SH-SY5Y (cell line): ENCODE measurements around the gene COL27A1.

ENCODE experiments used
- GATA2 ChIP-seq: IDR thresholded peaks from 2 replicates; pipeline ENCODE4 v1.6.1; 2011; ENCODE audit warnings: mild to moderate bottlenecking, low read depth, low read length
- GATA3 ChIP-seq: IDR thresholded peaks from 2 replicates; pipeline ENCODE4 v1.6.1; 2011; ENCODE audit warnings: low read depth, mild to moderate bottlenecking, low read length, moderate library complexity

DNA sequence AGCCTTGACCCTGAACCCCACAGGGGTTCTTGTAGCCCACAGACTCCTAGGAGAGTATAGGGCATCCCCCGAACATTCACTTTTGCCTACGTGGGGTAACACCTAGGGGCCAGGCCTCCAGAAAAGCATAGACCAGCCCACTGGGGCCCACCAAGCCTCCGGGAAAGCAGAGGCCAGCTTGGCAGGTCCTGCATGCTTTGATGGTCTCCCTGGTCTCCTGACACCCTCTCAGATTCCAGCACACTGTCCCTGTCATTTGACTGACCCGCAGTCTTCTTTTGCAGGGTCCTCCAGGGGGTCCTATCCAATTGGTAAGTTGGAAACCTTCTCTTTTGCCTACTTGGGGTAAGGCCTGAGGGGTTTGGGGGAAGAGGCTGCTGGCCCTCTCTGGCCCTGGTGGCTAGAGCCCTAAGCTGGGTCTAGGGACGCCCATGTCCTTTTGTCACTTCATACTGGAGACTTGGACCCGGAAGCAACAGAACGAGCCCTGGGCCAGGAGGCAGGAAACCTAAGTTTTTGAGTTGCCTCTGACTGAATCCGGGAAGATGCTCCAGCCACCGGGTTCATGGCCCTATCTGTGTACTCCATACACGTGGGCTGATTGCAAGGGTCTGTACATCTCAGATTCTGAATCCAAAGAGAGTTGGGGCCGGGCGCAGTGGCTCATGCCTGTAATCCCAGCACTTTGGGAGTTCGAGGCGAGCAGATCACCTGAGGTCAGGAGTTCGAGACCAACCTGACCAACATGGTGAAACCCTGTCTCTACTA, 146.6 kb downstream of the COL27A1 start:
- TF ChIP-seq GATA3 = no peak
- TF ChIP-seq GATA2 = no peak
